GM12878 (cell line): ENCODE data around the gene SPINT1. TPM values are rescaled to one million over a fixed set of nuclear protein-coding genes. Genes with fewer than 3 reads are reported as not detected.

Experiments used
- ATAC-seq: fragments of 200-7000 bp; cut with Tn5 transposase; 3 replicates; pipeline ENCODE4 v1.9.1; 2020; ENCODE audit warnings: mild to moderate bottlenecking, moderate library complexity
- BruUV-seq: library from RNA; stranded (reverse); fragments of 400-500 nt; replicated peaks from 2 replicates; lab custom pipeline; 2021; lab: Mats Ljungman, UMichigan
- CTCF ChIA-PET: fragments of 300-600 bp; sonication (Branson Sonifier 250); formaldehyde crosslinking; extraction: SDS; loops from one replicate; lab custom pipeline; 2021; ENCODE audit warnings: inconsistent platforms; lab: Yijun Ruan, JAX
- POLR2A ChIA-PET: fragments of 350-600 bp; formaldehyde crosslinking; extraction: SDS; loops from one replicate; lab custom pipeline; 2021; ENCODE audit warnings: inconsistent platforms; lab: Charles Lee
- RAD21 ChIA-PET: fragments of 300-600 bp; sonication (Branson Sonifier 250); formaldehyde crosslinking; loops from one replicate; lab custom pipeline; 2023; ENCODE audit warnings: antibody characterized with exemption; ENCODE audit not compliant: unreplicated experiment; lab: Charles Lee
- SMC1A ChIA-PET: fragments of 300-600 bp; sonication (Branson Sonifier 250); formaldehyde crosslinking; loops from one replicate; lab custom pipeline; 2023; ENCODE audit not compliant: unreplicated experiment, uncharacterized antibody; lab: Charles Lee
- DNase-seq: peaks from one replicate; pipeline ENCODE4 v3.0.0-alpha.2; 2011; ENCODE audit warnings: low read depth, low spot score
- FAIRE-seq: peaks from 3 replicates; lab custom pipeline; 2011; peaks lifted over from hg19 to GRCh38; lab: Jason Lieb, UNC
- H2AFZ ChIP-seq: 2 replicates; pipeline ENCODE4 v1.6.0; 2011; ENCODE audit warnings: low read depth, low read length, control low read depth; ENCODE audit not compliant: control insufficient read depth
- H3K27ac ChIP-seq: 2 replicates; pipeline ENCODE4 v1.5.1; 2011; ENCODE audit warnings: control low read depth; ENCODE audit not compliant: control insufficient read depth, insufficient read depth
- H3K27me3 ChIP-seq, 2 experiments: replicated peaks in 1 of 2; 2 replicates each; pipeline versions ENCODE4 v1.6.0 to v1.6.1; 2011; ENCODE audit warnings: low read length in 1 of 2; ENCODE audit not compliant: control insufficient read depth in 2 of 2, insufficient read depth in 2 of 2
- H3K36me3 ChIP-seq, 2 experiments: 2 replicates each; pipeline ENCODE4 v1.5.1; 2011; ENCODE audit warnings: low read length in 1 of 2; ENCODE audit not compliant: control insufficient read depth in 2 of 2, insufficient read depth in 2 of 2
- H3K4me1 ChIP-seq: 2 replicates; pipeline ENCODE4 v1.6.1; 2011; ENCODE audit warnings: mild to moderate bottlenecking, low read length, moderate library complexity, mixed read lengths; ENCODE audit not compliant: control insufficient read depth, insufficient read depth
- H3K4me2 ChIP-seq: 2 replicates; pipeline ENCODE4 v1.6.0; 2011; ENCODE audit warnings: control low read depth; ENCODE audit not compliant: control insufficient read depth, insufficient read depth
- H3K4me3 ChIP-seq: fragments of 200-600 bp; sonication (generic); 2 replicates; pipeline ENCODE4 v1.5.1; 2016
- H3K79me2 ChIP-seq: 2 replicates; pipeline ENCODE4 v1.6.0; 2011; ENCODE audit warnings: low read length; ENCODE audit not compliant: control insufficient read depth, insufficient read depth
- H3K9ac ChIP-seq: 2 replicates; pipeline ENCODE4 v1.8.0; 2011; ENCODE audit warnings: low read length, control low read depth, mixed read lengths; ENCODE audit not compliant: control insufficient read depth, insufficient read depth
- H3K9me3 ChIP-seq: replicated peaks from 3 replicates; pipeline ENCODE4 v1.5.1; 2011; ENCODE audit warnings: mild to moderate bottlenecking, low read length; ENCODE audit not compliant: control insufficient read depth, insufficient read depth
- H4K20me1 ChIP-seq: 2 replicates; pipeline ENCODE4 v1.6.0; 2011; ENCODE audit not compliant: control insufficient read depth, insufficient read depth
- BCL3 ChIP-seq: IDR thresholded peaks from 2 replicates; pipeline ENCODE4 v1.6.1; 2011; ENCODE audit warnings: borderline replicate concordance, low read depth, mild to moderate bottlenecking, moderate library complexity, low read length; ENCODE audit not compliant: insufficient read depth, poor library complexity, severe bottlenecking
- CUX1 ChIP-seq: IDR thresholded peaks from 2 replicates; pipeline ENCODE4 v1.6.1; 2012; ENCODE audit warnings: improper control_type of control experiment, low read depth, low read length; ENCODE audit not compliant: insufficient replicate concordance
- EP300 ChIP-seq, 2 experiments: fragments of 150-350 bp in 1 of 2; IDR thresholded peaks; 2 replicates each; pipeline ENCODE4 v1.6.1; 2011 to 2012; ENCODE audit warnings: low read depth in 2 of 2, low read length in 2 of 2, borderline replicate concordance in 1 of 2, improper control_type of control experiment in 1 of 2, inconsistent platforms in 1 of 2; ENCODE audit not compliant: control insufficient read depth in 1 of 2
- IKZF1 ChIP-seq: fragments of 450-650 bp; conservative IDR thresholded peaks from 2 replicates; pipeline ENCODE4 v1.6.1; 2017; ENCODE audit warnings: antibody characterized with exemption, mild to moderate bottlenecking
- IRF5 ChIP-seq: fragments of 450-650 bp; IDR thresholded peaks from 2 replicates; pipeline ENCODE4 v1.6.1; 2017; ENCODE audit warnings: borderline replicate concordance
- NR2C1 ChIP-seq: fragments of 450-650 bp; IDR thresholded peaks from 2 replicates; pipeline ENCODE4 v1.6.1; 2017; ENCODE audit warnings: antibody characterized with exemption, mild to moderate bottlenecking, moderate library complexity
- POLR2A ChIP-seq: IDR thresholded peaks from 2 replicates; pipeline ENCODE4 v1.6.1; 2011; ENCODE audit warnings: low read depth, mild to moderate bottlenecking, low read length
- PRDM15 ChIP-seq: fragments of 450-650 bp; formaldehyde crosslinking; IDR thresholded peaks from 2 replicates; pipeline ENCODE4 v1.4.0; 2020; ENCODE audit warnings: mild to moderate bottlenecking, moderate library complexity
- SIN3A ChIP-seq: IDR thresholded peaks from 2 replicates; pipeline ENCODE4 v1.6.1; 2012; ENCODE audit warnings: low read depth, low read length, improper control_type of control experiment
- SMAD1 ChIP-seq: fragments of 450-650 bp; IDR thresholded peaks from 2 replicates; pipeline ENCODE4 v1.6.1; 2018; ENCODE audit warnings: mild to moderate bottlenecking, low read depth; ENCODE audit not compliant: partially characterized antibody
- SMAD5 ChIP-seq: IDR thresholded peaks from 2 replicates; pipeline ENCODE4 v1.6.1; 2016; ENCODE audit warnings: antibody characterized with exemption, low read depth
- SMC3 ChIP-seq: IDR thresholded peaks from 2 replicates; pipeline ENCODE4 v1.6.1; 2011; ENCODE audit warnings: low read length, improper control_type of control experiment, borderline replicate concordance
- TCF7 ChIP-seq: IDR thresholded peaks from 2 replicates; pipeline ENCODE4 v1.6.1; 2014; ENCODE audit warnings: antibody characterized with exemption, borderline replicate concordance
- WGBS: methylation state at CpG from one replicate; pipeline ENCODE4 v1.1.6; 2016; ENCODE audit warnings: low lambda C conversion rate; ENCODE audit not compliant: insufficient replicate concordance, insufficient coverage; ENCODE audit errors: missing lambda C conversion rate; 5-methylcytosine and 5-hydroxymethylcytosine counted together
- in situ Hi-C: fragments of 300-500 bp; cut with MboI; formaldehyde crosslinking; loops from 9 replicates; pipeline ENCODE4 v1.14.3; 2018; ENCODE audit warnings: mixed read lengths
- intact Hi-C: fragments of 100-400 bp; cut with micrococcal nuclease; formaldehyde crosslinking; loops from one replicate; pipeline ENCODE4 v1.14.2; 2022; ENCODE audit not compliant: unreplicated experiment
- polyA plus RNA-seq, 11 experiments: library from polyadenylated mRNA; depleted of rRNA in 4 of 11; unstranded in 6 of 11; stranded (reverse) in 5 of 11; fragments of >200 nt; fragmentation: Nextera tagmentation in 4 of 11; fragmentation: Illumina TruSeq in 1 of 11; extraction: Ambion mirVana in 4 of 11; extraction: Trizol in 1 of 11; gene quantifications; 1 replicate in 1 of 11; 2 replicates in 10 of 11; pipeline versions ENCODE4 v1.2.1 to v1.2.3, GENCODE V29; 2011 to 2016; ENCODE audit warnings: inconsistent platforms in 2 of 11, missing spikeins in 2 of 11, low read depth in 1 of 11
- total RNA-seq, 4 experiments: library from RNA; depleted of rRNA in 3 of 4; stranded (reverse); fragments of >200 nt in 3 of 4; fragmentation: Illumina TruSeq in 1 of 4; extraction: Trizol in 1 of 4; gene quantifications; 2 replicates each; pipeline versions ENCODE4 v1.2.1 to v1.2.3, GENCODE V29; 2013 to 2021

SPINT1 gene
- total and polyA plus RNA-seq, 10 of the 15 experiments (the other 5 are each of a cell fraction or from before 2014, with no cell fraction given): 3.5 to 28.6 (median 10.2) TPM

- SMC1A ChIA-PET: no interaction called here
- in situ Hi-C loops: no loop called here
- no peak for TF ChIP-seq CUX1
- TF ChIP-seq POLR2A: no peak
- TF ChIP-seq SIN3A: no peak
- TF ChIP-seq IKZF1: no peak
- no peak for TF ChIP-seq SMAD5
- TF ChIP-seq IRF5: no peak
- no peak for TF ChIP-seq SMAD1
- TF ChIP-seq EP300 (IDR thresholded peaks at IDR 0.05; ENCODE audit: borderline replicate concordance in 1 of 2, control insufficient read depth in 1 of 2, low read depth in 2 of 2, low read length in 2 of 2): no peak
- TF ChIP-seq TCF7: no peak
- TF ChIP-seq SMC3: no peak
- no peak for TF ChIP-seq NR2C1
- TF ChIP-seq BCL3: no peak
- TF ChIP-seq PRDM15 (CRISPR knock-in tag): no peak
Observed at GRCh38 chr15:40821195-40821594, 22.7 kb upstream of the SPINT1 start.

More at GRCh38 chr15:40821195-40821594, 22.7 kb upstream of the SPINT1 start:
- FAIRE-seq (no peak), DNase-seq (no peak), ATAC-seq (no peak)
- Histone ChIP-seq H4K20me1 (no peaks in the 10 kb centered on the region), H3K9me3 (no peaks in the 10 kb centered on the region), H3K27me3 (no peaks in the 10 kb centered on the region; a peak in 1 of 4 replicates), H2AFZ (no peak overlapping the region), H3K36me3 (no peaks in the 10 kb centered on the region), H3K9ac (no peak overlapping the region), H3K27ac (no peak overlapping the region), H3K4me2 (no peak overlapping the region), H3K4me3 (no peak overlapping the region), H3K79me2 (no peaks in the 10 kb centered on the region), H3K4me1 (no peaks in the 10 kb centered on the region)
- CTCF ChIA-PET: no interaction called here
- RAD21 ChIA-PET: no interaction called here
- BruUV-seq: no TSS peak
- POLR2A ChIA-PET: no interaction called here
- intact Hi-C loops: no loop called here
- WGBS: 54% methylated on average over 2 of the region's 2 CpGs
